WTC11 (cell line): ENCODE results near the gene MRTFB.

Source experiments
- FOXJ3 ChIP-seq: sonication (generic); formaldehyde crosslinking; IDR thresholded peaks from 2 replicates; pipeline ENCODE4 v1.9.0; 2021; ENCODE audit warnings: missing genetic modification reagents, mild to moderate bottlenecking, borderline replicate concordance
- TF ChIP-seq, protein P1 (sequence below): sonication (generic); formaldehyde crosslinking; IDR thresholded peaks from 2 replicates; pipeline ENCODE4 v1.8.0; 2023; ENCODE audit warnings: mild to moderate bottlenecking, missing genetic modification reagents
- TF ChIP-seq, protein P2 (sequence below): fragments of 200-600 bp; IDR thresholded peaks from 2 replicates; pipeline ENCODE4 v1.8.0; 2022; ENCODE audit warnings: antibody characterized with exemption
- TF ChIP-seq, protein P3 (sequence below): sonication (generic); formaldehyde crosslinking; IDR thresholded peaks from 2 replicates; pipeline ENCODE4 v1.8.0; 2022; ENCODE audit warnings: mild to moderate bottlenecking, missing genetic modification reagents
- TF ChIP-seq, protein P4 (sequence below): sonication (generic); formaldehyde crosslinking; IDR thresholded peaks from 2 replicates; pipeline ENCODE4 v1.8.1; 2023; ENCODE audit warnings: mild to moderate bottlenecking, missing genetic modification reagents, moderate library complexity
- TF ChIP-seq, protein P5 (sequence below): sonication (generic); formaldehyde crosslinking; IDR thresholded peaks from 2 replicates; pipeline ENCODE4 v1.8.1; 2023; ENCODE audit warnings: mild to moderate bottlenecking, missing genetic modification reagents

DNA sequence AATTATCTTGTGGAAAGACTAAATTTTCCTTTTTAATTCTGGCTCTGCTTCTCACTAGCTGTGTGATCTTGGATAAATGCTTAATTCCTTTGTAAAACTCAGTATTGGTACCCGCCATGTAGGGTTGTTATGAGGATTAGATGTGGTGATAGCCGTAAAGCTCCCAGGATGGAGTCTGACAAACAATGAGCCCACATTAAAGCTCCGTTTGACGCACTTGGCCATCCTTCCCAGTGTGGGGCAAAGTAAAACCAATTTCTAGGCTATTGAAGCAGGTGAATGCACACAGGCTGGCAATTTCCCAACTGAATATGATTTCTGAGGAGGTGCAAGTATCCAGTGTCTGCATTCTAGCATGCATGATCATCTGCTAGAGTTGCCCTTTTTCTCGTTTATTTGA lies 123.6 kb downstream of the MRTFB start:
- TF ChIP-seq, protein P1, sequence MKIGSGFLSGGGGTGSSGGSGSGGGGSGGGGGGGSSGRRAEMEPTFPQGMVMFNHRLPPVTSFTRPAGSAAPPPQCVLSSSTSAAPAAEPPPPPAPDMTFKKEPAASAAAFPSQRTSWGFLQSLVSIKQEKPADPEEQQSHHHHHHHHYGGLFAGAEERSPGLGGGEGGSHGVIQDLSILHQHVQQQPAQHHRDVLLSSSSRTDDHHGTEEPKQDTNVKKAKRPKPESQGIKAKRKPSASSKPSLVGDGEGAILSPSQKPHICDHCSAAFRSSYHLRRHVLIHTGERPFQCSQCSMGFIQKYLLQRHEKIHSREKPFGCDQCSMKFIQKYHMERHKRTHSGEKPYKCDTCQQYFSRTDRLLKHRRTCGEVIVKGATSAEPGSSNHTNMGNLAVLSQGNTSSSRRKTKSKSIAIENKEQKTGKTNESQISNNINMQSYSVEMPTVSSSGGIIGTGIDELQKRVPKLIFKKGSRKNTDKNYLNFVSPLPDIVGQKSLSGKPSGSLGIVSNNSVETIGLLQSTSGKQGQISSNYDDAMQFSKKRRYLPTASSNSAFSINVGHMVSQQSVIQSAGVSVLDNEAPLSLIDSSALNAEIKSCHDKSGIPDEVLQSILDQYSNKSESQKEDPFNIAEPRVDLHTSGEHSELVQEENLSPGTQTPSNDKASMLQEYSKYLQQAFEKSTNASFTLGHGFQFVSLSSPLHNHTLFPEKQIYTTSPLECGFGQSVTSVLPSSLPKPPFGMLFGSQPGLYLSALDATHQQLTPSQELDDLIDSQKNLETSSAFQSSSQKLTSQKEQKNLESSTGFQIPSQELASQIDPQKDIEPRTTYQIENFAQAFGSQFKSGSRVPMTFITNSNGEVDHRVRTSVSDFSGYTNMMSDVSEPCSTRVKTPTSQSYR: no peak
- TF ChIP-seq, protein P2, sequence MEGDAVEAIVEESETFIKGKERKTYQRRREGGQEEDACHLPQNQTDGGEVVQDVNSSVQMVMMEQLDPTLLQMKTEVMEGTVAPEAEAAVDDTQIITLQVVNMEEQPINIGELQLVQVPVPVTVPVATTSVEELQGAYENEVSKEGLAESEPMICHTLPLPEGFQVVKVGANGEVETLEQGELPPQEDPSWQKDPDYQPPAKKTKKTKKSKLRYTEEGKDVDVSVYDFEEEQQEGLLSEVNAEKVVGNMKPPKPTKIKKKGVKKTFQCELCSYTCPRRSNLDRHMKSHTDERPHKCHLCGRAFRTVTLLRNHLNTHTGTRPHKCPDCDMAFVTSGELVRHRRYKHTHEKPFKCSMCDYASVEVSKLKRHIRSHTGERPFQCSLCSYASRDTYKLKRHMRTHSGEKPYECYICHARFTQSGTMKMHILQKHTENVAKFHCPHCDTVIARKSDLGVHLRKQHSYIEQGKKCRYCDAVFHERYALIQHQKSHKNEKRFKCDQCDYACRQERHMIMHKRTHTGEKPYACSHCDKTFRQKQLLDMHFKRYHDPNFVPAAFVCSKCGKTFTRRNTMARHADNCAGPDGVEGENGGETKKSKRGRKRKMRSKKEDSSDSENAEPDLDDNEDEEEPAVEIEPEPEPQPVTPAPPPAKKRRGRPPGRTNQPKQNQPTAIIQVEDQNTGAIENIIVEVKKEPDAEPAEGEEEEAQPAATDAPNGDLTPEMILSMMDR: no peak
- TF ChIP-seq, protein P3, sequence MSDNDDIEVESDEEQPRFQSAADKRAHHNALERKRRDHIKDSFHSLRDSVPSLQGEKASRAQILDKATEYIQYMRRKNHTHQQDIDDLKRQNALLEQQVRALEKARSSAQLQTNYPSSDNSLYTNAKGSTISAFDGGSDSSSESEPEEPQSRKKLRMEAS (CRISPR knock-in tag): no peak
- TF ChIP-seq, protein P4, sequence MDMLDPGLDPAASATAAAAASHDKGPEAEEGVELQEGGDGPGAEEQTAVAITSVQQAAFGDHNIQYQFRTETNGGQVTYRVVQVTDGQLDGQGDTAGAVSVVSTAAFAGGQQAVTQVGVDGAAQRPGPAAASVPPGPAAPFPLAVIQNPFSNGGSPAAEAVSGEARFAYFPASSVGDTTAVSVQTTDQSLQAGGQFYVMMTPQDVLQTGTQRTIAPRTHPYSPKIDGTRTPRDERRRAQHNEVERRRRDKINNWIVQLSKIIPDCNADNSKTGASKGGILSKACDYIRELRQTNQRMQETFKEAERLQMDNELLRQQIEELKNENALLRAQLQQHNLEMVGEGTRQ (CRISPR knock-in tag): no peak
- TF ChIP-seq, protein P5, sequence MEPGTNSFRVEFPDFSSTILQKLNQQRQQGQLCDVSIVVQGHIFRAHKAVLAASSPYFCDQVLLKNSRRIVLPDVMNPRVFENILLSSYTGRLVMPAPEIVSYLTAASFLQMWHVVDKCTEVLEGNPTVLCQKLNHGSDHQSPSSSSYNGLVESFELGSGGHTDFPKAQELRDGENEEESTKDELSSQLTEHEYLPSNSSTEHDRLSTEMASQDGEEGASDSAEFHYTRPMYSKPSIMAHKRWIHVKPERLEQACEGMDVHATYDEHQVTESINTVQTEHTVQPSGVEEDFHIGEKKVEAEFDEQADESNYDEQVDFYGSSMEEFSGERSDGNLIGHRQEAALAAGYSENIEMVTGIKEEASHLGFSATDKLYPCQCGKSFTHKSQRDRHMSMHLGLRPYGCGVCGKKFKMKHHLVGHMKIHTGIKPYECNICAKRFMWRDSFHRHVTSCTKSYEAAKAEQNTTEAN: no peak
- no peak for TF ChIP-seq FOXJ3 (CRISPR knock-in tag)
